ENCODE results near the gene PSG2.
"Not testable (repeated sequence)": the region's sequence is repeated elsewhere in the genome, so short reads cannot be mapped to it uniquely, and the experiment has no call there.

Gene PSG2

DNA sequence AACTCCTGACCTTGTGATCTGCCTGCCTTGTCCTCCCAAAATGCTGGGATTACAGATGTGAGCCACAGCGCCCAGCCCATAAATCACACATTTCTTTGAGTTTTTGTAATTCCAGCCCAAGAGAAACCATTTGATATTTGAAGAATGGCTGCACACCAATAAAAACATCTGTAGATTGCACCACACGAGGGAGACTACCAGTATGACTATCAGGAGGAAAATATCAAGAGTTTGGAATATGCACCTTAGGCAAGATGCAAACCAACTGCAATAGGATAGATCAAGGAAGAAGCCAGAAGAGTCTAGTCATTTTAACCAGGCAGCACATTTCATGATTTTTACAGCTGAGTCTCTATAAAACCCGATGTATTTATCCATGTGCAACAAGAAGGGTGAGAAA is 20.1 kb downstream of the PSG2 start:
- not testable (repeated sequence) for FAIRE-seq

DNA sequence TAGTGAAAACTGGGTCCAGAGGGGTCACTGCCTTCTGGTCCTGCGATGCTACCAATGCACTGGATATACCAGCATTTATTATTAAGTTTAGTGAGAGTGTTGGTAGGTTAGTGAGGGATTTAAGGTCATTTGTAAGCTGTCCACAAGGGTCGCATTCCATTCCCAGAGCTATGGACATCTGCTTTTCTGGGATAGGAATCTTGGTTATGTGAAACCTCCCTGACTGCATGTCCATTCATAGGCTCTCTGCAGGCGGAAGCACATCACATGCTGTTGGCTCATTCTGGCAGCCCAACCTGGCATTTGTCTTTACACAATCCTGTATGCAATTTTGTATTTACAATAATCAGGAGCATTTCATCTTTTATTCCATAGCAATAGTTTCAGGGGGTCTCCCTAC is 21.2 kb downstream of the PSG2 start:
- not testable (repeated sequence) for FAIRE-seq

DNA sequence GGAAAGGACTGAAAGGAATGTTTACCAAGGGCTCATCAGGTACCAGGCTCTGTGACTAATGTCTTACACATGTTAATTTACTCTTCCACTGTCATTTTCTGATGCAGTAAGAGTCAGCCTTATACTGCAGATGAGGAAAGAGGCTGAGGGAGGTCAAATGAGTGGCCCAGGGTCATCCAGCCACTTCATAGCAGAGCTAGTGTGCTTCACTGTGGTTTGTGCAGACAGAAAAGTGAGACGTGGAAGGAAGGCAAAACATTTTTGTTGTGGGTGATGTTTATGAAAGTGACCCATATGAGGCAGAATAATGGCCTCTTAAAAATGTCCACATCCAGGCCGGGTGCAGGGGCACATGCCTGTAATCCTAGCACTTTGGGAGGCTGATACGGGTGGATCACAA is 22.2 kb downstream of the PSG2 start:
- not testable (repeated sequence) for FAIRE-seq

DNA sequence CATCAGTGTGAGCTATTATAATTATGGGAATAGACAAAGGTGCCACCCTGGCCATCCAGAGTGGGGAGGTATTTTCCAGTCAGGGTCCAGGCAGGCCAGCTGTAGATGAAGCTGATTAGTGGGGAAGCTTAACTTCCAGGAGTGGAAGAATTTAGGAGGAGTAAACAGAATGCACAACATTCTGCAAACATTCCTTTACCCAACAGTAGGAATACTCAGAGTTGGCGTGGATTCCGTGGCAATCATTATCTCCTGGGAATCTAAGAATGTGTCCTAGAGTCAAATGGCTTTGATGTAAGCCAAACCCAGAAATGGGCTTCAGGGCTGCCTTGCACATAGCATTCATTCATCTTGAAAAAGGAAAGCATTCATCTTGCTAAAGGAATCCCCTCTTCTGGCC is 23.0 kb downstream of the PSG2 start:
- FAIRE-seq, result not testable (repeated sequence)

DNA sequence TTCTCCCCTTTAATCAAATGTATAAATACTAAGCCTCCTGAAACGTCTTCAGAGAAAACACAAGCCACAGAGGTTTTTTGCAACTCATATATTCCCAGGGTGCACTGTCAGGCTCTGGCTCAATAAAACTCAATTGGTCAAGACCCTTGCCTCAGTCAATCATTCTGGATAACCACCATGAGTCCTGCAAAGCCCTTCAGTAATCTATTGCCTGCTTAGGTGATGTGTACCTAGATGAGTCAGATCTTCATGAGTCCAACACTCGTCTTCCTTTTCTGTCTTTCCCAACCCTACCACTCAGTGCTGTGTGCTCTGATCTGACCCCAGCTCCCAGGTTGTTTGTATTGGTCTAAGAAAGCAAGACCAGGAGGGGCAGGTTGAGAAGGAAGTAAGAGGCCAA is 24.1 kb downstream of the PSG2 start:
- not testable (repeated sequence) for FAIRE-seq

DNA sequence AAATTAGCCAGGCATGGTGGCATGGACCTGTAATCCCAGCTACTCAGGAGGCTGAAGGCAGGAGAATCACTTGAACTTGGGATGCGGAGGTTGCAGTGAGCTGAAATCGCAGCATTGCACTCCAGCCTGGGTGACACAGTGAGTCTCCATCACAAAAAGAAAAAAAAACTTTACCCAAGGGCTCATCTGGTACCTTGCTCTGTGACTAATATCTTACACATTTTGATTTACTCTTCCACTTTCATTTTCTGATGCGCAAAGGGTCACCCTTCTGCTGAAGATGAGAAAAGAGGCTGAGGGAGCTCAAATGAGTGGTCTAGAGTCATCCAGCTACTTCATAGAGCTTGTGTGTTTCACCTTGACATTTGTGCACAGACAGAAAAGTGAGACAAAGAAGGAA is 34.5 kb downstream of the PSG2 start:
- not testable (repeated sequence) for FAIRE-seq

DNA sequence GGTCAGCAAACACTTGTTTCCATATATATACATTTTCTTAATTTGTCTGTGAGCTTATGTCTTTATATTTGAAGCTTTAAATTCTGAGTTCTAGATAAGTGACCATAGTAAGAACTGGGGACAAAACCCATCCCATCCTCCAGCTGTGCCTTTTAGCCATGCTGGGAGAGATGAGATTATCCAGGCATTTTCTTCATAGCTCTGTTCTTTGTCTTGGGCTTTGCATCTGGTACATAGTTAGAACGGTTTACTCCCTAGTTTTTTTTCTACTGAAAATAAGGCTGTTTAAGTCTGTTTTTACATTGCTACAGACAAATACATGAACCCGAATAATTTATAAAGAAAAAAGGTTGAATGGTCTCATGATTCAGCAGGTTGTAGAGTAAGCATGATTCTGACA is 35.9 kb downstream of the PSG2 start:
- not testable (repeated sequence) for FAIRE-seq

DNA sequence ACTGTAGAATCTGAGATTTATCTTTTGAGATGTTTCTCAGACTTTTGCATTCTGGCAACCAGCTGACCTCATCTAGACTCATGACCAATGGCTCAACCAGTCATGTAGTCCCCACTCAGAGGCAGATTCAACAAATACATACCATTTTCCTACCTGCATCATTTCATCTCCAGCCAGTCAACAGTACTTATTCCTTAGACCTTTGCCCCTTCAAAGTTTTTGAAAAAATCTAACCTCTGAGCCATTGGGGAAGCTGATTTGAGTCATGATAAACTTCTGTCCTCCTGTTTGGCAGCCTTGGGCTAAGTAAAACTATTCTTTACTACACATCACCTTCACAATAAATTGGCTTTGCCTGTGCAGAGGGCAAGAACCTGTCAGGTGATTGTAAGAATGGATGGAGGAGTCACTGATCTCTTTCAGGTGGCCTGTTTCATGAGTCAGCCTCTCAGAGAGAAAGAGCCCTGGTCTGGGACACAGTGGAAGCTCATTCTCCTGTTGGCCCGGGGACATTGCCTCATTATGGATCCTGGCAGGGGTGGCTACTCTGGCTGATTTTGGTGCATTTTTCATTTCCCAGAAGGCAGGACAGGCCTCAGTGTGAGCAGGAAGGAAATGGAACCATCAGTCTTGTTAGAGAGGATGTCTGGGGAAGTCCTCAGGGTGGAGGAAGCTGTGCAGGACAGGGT is 38.9 kb downstream of the PSG2 start:
- not testable (repeated sequence) for FAIRE-seq

DNA sequence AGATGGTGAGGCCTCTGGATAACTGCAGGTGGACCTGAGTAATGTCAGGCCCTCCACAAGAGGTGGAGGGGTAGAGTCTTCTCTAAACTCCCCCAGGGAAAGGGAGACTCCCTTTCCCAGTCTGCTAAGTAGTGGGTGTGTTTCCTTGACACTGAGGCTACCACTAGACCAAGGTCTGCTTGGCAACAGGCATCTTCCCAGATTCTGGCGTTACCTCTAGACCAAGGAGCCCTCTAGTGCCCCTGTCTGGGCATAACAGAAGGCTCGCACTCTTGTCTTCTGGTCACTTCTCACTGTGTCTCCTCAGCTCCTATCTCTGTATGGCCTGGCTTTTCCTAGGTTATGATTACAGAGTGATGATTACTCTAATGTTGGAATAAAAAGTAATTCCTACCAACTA is 50.9 kb downstream of the PSG2 start:
- FAIRE-seq, result not testable (repeated sequence)

DNA sequence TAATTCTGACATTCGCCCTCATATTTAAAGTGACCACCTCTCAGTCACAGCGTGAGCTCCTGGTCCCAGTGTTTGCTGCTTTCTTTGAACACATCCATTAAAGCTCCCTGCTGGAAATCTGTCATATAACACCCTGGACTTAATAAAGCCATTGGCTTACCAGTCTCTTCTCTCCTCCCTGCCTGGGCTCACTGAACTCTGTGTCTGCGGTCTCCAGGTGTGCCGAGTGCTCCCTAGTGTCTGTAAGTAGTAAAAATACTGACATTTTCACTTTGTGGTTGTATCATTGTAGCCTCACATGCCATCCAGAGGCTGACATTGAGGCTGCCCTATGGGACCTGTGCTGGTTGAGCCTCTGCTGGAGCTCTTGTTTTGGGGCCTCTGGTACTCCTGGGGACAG is 53.6 kb downstream of the PSG2 start:
- no peak for FAIRE-seq

DNA sequence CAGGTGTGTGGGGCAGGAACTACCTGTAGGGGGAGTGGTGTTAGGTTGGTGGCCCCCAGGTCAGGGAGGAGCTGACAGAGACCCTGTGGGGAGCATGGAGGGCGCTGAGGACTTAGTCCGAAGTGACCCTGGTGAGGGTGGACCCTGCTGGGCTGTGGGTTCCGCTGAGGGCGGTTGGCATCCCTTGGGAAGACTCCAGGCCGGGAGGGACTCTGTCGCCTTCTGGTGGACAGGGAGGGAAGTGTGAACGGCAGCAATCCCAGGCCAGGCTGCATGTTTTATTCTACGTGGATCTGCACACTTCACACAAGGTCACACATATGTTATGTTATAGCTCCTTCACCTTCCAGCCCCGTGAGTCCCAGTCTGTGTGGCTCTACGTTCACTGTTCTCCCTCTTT is 54.5 kb downstream of the PSG2 start:
- not testable (repeated sequence) for FAIRE-seq

DNA sequence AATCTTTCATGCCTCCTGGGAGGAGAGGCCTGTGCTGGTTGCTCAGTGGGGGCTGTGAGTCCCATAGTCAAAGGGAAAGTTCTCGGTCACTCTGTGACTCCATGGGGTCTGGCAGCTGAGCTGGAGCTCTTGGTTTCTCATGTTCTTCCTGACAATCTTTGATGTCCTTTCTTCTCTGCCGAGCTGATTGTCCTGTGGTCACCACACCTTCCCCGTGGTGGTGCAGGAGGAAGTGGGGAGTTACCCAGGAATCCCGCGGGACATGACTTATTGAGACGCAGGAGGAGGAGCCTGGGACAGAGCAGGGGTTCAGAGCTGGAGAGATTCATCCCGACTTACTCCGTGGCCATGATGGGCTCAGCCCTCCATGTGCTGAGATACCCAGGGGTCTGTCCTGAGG is 55.4 kb downstream of the PSG2 start:
- FAIRE-seq, result not testable (repeated sequence)

DNA sequence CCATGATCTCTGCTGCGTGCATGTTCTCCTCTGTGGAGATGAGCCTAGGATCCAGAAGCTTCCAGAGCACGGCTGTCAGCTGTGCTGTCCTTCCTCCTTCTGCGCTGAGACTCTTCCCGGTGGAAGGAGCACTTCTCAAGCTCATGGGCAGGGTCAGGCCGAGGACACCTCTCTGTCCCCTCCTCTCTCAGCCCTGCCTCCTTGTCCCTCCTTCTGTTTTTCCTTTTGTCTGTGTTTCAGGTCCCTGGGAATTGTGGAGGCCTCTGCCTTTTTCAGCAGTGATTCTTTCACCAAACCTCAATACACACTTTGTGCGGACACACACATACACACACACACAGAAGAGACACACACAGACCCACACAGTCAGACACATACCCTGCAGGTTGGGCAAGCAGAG is 56.1 kb downstream of the PSG2 start, which contains the start of gene PSG11:
Gene PSG11 (minus strand): TSS at position 101 of the 400 bp plus-strand sequence. CDS start 97 bp downstream, at position 4.
- not testable (repeated sequence) for FAIRE-seq

DNA sequence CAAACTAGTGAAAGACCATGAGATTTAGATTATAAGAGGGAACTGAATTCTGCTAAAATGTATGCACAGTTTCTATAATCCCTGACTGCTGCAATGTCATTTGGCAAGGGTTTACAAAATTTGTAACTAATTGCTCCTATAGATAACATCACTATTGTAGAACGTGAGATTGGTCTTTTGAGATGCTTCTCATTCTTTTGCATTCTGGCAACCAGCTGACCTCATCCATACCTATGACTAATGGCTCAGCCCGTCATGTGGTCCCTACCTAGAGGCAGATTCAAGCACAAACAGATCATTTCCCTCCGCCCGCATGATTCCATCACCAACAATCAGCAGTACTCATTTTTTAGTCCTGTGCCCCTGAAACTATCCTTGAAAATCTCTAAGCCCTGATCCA is 60.4 kb downstream of the PSG2 start:
- not testable (repeated sequence) for FAIRE-seq

DNA sequence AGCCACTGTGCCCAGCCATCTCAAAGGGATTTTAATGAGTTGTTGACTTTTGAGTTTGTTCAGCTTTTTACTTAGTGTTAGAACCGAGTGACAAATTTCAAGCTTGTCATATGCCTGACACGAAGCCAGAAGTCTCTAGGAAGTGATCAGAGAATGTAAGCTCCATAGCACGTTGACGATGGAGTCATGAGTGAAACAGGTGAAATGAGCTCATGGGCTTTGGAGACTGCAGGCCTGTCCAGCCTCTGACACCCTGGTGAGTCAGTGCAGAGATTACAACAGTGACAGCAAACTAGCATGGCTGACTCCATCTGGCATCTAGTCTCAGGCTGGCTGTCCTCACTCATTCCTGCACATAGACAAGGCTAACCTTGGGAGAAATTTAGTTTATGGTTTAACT is 60.9 kb downstream of the PSG2 start:
- not testable (repeated sequence) for FAIRE-seq

DNA sequence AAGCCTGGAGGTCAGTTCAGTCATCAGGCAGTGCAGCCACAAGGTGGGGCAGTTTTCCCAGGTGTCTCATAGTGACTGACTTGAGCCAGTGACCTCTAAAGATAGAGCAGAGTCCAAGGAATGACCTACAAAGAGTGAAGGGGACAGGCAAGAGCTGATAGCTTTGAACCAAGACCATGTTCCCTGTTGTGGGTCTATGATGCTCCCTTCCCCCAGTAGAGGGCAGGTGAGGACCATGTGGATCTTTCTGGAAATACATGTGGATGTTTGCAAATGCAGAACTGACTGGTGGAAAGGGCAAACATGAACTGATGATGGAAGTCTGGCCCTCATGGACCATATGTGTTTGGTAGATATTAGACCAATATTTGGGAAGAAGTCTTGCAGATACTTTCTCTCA is 62.9 kb downstream of the PSG2 start:
- not testable (repeated sequence) for FAIRE-seq

Measured in colon (tissue), 2 donors.